WERI-Rb-1 (cell line): ENCODE data around the gene RAB11FIP5.

Source experiments
- DNase-seq: peaks from one replicate; pipeline ENCODE4 v3.0.0-alpha.2; 2020
- H3K27ac ChIP-seq: fragments of 250-450 bp; sonication (Bioruptor Pico); 2 replicates; pipeline ENCODE4 v1.5.1; 2020; ENCODE audit warnings: mild to moderate bottlenecking, moderate library complexity
- H3K27me3 ChIP-seq: fragments of 250-450 bp; sonication (Bioruptor Pico); 2 replicates; pipeline ENCODE4 v1.5.1; 2021; ENCODE audit warnings: mild to moderate bottlenecking, low read depth, moderate library complexity; ENCODE audit not compliant: insufficient read depth, severe bottlenecking
- H3K36me3 ChIP-seq: fragments of 250-450 bp; sonication (Bioruptor Pico); 2 replicates; pipeline ENCODE4 v1.5.1; 2020; ENCODE audit warnings: mild to moderate bottlenecking, moderate library complexity
- H3K4me3 ChIP-seq: 2 replicates; pipeline ENCODE4 v1.5.1; 2011; ENCODE audit warnings: low read depth, mild to moderate bottlenecking, control low read depth, low read length
- H3K9me3 ChIP-seq: fragments of 250-450 bp; sonication (Bioruptor Pico); 2 replicates; pipeline ENCODE4 v1.5.1; 2021; ENCODE audit warnings: mild to moderate bottlenecking, moderate library complexity; ENCODE audit not compliant: severe bottlenecking
- CTCF ChIP-seq: IDR thresholded peaks from 2 replicates; pipeline ENCODE4 v1.5.1; 2011; ENCODE audit warnings: low read depth, mild to moderate bottlenecking, control low read depth, inconsistent platforms, low read length

Gene RAB11FIP5

DNA sequence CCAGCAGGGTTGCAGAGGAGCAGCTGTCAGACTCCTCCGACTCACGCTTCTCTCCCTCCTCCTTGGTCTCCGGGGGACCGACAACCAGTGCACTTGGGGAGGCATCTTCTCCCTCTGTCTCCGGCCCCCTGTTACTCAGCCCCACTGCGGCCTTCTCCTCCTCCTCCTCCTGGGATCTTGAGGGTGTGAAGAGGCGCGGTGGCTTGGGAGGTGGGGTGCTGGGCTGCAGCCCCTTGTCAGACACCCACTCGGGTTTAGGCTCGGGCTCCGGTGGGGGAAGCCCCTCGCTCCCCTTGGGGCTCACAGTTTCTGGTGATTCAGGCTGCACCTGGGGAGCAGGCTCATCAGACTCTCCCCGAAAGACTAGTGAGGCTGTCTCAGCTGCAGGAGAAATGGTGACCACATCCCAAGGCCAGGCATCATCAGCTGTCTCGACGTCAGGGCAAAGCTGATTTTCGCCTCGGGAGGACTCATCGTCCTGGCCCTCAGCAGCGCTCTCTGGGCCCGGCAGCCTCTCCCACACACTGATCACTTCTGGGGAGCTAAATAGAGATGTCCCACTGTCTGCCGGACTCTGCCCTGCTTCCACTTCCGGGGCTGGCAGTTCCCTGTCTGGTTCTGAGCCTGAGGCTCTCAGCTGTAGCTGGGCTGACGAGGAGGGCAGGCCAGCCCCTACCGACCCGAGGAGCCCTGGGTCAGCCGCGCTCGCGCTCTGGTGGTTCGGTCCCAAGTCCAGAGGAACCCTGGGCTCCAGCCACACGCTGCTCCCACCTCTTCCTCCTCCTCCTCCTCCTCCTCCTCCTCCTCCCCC is 32.2 kb downstream of the RAB11FIP5 start:
- no peak for TF ChIP-seq CTCF
- no peak for DNase-seq
- Histone ChIP-seq H3K27me3 (no peaks in the 10 kb centered on the region), H3K9me3 (no peaks in the 10 kb centered on the region), H3K36me3 (peaks cover 35% of the 10 kb centered on the region), H3K4me3 (no peak overlapping the region), H3K27ac (no peak overlapping the region)

DNA sequence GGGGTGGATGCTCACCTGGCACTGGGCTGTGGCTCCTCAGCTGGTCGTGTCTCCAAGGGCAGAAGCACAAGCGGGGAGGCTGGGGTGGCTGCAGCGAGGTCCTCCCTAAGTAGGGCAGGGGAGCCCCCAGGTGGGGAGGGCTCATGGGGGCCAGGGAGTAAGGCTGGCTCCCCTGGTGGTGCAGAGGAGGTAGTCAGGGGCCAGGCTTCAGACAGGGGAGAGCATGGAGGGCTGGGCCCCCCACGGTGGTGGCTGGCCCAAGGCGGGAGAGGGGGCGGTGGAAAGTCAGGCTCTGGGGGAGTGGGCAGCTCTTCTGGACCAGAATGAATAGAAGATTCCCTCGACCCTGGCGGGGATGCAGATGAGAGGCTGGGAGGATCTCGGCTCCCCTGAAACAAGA is 33.1 kb downstream of the RAB11FIP5 start:
- no peak overlapping the region for H3K27ac ChIP-seq
- no peak overlapping the region for H3K4me3 ChIP-seq
- no peaks in the 10 kb centered on the region for H3K27me3 ChIP-seq
- H3K36me3 ChIP-seq = peaks cover 33% of the 10 kb centered on the region
- DNase-seq = no peak
- H3K9me3 ChIP-seq = no peaks in the 10 kb centered on the region
- TF ChIP-seq CTCF = no peak

GRCh38 chr2:73078457-73079411 is 34.0 kb downstream of the RAB11FIP5 start:
- no peaks in the 10 kb centered on the region for H3K9me3 ChIP-seq
- peaks cover 25% of the 10 kb centered on the region for H3K36me3 ChIP-seq
- no peak overlapping the region for H3K4me3 ChIP-seq
- no peaks in the 10 kb centered on the region for H3K27me3 ChIP-seq
- no peak for DNase-seq
- no peak for TF ChIP-seq CTCF
- H3K27ac ChIP-seq = no peak overlapping the region

DNA sequence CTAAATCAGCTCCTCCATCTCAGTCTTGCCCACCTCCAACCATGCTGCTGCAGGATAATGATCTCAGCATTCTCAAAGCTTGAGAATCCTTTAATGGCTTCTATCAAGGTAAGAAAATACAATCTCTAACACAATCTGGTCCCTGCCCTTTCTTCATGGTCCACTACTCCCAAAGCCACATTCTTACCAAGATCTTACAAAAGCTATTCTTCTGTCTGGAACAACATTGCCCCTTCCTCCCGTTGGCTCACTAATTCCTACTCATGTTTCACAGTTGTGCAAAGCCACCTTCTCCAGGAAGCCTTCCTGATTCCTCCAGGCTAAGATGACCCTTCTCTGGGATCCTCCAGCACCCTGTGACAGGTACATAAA is 35.3 kb downstream of the RAB11FIP5 start:
- TF ChIP-seq CTCF = no peak
- no peaks in the 10 kb centered on the region for H3K9me3 ChIP-seq
- peaks cover 23% of the 10 kb centered on the region for H3K36me3 ChIP-seq
- H3K27ac ChIP-seq = no peak overlapping the region
- H3K4me3 ChIP-seq = no peak overlapping the region
- DNase-seq = no peak
- no peaks in the 10 kb centered on the region for H3K27me3 ChIP-seq

DNA sequence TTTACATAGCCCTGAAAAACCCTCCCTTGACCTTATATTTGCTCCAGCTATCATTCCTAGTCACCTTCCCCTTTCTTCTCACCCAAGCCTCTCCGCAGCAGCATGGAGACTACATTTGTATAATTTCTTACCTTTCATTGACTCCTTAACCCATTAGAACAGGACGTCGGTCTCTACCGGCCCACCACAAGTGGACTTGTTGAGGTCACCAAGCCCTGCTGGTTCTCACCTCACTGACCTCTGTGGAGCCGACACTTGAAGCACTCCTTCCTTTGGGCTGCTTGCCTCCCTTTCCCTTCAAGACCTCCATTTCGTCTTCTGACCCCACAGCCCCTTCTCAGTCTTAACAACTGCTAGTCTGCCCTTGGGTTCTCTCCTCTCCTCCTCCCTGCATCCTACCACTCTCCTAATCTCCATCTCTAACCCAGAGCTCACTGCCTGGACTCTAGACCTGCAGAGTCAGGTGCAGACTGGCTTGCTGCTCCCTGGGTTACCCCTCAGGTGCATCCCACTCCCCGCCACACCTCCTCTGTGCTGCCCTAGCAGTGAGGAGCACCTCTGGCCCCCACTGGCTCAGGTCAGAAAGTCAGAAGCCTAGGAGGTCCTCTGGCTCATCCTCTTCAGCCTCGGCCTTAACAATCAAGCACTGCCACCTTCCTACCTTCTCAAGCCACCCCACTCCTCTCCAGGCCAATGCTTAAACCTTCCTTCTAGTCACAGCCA is 35.9 kb downstream of the RAB11FIP5 start:
- no peak for TF ChIP-seq CTCF
- Histone ChIP-seq H3K27me3 (no peaks in the 10 kb centered on the region), H3K27ac (no peak overlapping the region), H3K36me3 (peaks cover 20% of the 10 kb centered on the region), H3K9me3 (no peaks in the 10 kb centered on the region), H3K4me3 (no peak overlapping the region)
- DNase-seq = no peak
